ENCODE data around the gene ORC4. TPM values are rescaled to one million over a fixed set of nuclear protein-coding genes. Genes with fewer than 3 reads are reported as not detected.

The ORC4 gene
- total RNA-seq, 1 donor from 2014 or later, result 77.6 TPM

DNA sequence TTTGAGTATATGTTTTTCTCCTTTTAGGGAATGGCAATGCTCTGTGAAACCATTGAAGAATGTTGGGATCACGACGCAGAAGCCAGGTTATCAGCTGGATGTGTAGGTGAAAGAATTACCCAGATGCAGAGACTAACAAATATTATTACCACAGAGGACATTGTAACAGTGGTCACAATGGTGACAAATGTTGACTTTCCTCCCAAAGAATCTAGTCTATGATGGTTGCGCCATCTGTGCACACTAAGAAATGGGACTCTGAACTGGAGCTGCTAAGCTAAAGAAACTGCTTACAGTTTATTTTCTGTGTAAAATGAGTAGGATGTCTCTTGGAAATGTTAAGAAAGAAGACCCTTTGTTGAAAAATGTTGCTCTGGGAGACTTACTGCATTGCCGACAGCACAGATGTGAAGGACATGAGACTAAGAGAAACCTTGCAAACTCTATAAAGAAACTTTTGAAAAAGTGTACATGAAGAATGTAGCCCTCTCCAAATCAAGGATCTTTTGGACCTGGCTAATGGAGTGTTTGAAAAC lies 93.4 kb downstream of the ORC4 start:
- DNase-seq, result no peak

DNA sequence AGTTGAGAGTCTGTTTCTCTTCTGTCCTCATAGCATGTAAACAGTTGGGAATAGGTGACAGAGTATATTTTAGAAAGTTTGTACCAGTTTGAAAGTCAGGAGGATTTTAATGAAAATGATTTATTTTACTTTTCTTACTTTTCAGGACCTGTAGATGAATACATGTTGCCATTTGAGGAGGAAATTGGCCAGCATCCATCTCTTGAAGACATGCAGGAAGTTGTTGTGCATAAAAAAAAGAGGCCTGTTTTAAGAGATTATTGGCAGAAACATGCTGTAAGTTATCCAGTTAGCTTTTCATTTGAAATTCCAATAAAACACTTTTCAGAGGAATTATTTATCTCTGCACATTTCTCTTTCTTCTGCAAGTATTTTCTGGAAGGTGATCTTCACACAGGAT lies 94.7 kb downstream of the ORC4 start:
- peak; percentile 66 for DNase-seq

DNA sequence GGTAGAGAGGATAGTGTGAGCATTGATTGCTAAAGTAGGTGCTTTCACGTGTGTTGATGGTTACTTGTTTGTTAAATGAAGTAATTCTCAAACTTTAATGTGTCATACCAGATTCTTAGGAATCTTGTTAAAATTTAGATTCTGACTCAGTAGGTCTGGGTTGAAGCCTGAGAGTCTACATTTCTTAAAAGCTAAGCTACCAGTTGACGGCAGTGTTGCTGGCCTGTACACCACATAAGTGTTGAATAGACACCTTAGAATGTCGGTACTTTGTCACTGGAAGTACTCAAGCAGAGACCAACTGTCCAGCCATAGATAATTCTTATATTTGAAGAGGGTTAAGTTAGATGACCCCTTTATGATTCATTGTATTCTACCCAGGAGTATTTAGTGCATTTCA lies 95.9 kb downstream of the ORC4 start:
- DNase-seq, result no peak

DNA sequence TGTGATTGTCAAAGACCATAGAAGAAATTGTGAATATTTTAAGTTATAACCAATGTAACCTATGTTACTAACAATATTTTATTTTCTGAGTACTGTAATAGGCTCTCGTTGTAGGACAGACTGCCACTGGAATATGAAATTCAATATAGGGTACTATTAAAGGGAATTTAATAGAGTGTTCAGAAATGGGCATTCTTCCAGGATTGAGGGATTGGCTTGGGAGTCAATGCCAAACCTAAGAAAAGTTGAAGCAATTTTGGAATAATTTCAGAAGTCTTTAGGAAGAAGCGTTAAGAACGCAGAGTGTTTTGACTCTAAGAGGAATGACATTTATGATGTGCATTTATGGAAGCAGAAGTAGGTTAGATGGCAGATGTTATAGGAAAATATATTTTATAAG lies 96.7 kb downstream of the ORC4 start:
- DNase-seq, result no peak

DNA sequence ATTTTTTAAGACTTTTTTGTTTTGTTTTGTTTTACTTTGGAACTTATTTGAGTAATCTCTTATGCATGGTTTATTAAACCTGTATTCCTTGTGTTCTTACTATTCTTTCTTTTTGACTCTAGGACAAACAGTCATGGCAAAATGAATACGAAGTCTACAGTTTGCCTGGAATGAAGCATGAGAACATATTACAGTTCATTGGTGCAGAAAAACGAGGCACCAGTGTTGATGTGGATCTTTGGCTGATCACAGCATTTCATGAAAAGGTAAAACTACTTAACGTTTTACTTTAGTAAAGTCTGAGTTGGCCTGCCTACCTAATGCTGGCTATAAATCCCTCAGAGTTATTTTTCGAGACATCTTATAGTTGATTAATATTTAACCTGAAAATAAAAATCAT lies 103.4 kb downstream of the ORC4 start:
- DNase-seq, result no peak

DNA sequence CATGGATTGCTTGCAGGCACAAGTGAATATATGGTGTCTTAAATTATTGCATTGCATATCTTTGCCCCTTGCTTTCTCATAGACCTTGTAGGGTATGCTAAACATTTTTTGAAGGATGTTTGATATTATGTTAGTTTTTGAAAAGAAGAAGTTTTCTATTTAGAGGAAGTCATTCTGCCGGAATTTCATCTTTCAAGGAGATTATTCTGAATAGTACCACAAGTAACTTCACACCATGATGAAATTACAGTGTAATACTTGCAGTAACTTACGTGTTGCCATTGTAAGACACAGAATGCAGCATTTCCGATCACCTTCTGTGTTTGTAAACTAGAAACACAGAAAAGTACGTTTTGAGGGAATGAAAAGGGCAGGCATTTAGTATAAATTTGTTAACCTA lies 103.8 kb downstream of the ORC4 start:
- DNase-seq, result no peak

DNA sequence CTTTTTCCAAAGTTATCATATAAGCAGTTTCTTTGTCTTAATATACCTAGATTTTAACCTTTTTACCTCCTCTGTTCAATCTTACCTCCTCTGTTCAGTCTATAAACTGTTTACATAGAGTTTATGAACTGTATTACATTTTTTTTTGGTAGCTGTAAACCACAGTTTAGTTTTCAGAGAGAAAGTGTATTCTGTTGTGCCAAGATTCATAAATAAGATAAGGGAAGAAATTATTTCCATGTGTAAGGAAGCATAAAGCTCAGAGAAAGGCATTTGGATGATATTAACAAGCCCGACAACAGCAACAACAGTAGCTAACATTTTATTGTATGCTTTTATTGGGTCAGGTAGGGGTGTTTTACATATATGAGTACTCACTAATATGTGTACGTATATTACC lies 104.5 kb downstream of the ORC4 start:
- no peak for DNase-seq

DNA sequence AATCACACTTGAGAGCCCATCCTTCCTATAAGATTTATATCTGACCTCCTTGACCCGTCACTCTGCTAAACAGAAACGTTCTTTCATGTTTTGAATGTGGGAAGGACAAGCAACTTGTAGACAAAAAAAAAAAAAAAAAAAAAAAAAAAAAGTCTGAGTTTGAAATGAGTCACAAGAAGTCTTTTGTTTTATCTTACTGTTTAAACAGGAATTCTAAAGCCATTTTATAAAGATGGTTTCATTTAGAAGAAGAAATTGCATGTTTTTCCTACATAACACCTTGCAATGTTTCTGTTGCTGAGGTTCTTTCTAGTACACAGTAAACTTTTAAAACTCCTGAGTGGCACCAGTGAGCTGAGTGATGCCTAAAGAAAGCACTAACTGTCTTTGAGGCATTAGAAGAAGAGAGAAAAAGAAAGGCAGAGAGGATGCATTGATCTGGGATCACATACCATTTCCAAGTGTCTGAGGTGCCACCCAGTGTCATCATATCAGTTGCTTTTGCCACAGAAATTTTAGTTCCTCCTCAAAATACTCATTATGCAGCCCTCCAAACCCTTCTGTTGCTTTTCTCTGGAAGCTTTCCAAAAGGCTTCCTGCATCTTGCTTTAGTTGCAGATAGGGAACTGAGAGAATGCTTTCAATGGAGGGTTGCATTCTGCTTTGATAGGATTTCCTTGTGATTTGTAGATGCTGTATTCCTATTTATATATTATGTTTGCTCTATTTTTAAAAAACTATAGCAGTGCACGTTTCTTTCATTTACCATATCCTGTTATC lies 106.6 kb downstream of the ORC4 start:
- DNase-seq, result peak; percentile 33

DNA sequence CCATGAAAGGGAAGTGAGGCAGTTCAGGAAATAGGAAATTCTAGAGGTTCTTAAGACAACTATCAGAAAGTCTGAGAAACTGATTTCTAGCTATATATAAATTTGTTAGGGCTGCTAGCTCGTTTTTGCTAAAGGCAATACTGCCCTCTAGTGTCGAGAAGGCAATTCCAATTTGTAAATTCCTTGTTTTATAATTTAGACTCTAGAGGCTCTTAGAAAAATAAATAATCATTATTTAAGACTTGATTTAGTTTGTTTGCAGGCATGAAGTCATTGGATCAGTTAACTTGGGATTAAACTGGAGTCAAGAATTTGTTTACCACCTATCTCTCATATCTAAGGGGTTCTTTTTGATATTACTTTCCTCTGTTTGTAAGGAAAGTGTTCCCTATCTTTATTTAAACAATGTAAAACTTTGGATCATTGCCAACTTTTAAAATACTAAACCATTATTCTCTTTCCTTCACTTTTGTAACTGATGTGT lies 109.5 kb downstream of the ORC4 start:
- peak; percentile 88 for DNase-seq

DNA sequence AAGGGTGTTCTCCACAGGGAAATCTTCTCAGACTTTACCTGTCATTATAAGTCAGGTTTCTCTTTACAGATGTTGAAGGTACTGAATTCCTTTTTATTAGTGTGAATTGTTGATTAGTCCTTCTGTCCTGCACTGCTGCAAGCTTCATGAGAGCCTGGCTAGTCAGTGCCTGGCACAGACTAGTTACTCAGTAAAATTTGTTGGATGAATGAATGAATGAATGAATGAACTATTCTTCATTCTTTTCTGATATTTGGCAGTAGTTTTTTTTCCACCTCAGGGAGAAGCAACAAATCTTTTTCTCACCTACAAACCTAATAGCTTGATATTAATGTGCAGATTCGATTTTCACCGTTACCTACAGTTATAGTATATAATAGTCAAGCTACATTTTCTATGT lies 111.4 kb downstream of the ORC4 start:
- no peak for DNase-seq

DNA sequence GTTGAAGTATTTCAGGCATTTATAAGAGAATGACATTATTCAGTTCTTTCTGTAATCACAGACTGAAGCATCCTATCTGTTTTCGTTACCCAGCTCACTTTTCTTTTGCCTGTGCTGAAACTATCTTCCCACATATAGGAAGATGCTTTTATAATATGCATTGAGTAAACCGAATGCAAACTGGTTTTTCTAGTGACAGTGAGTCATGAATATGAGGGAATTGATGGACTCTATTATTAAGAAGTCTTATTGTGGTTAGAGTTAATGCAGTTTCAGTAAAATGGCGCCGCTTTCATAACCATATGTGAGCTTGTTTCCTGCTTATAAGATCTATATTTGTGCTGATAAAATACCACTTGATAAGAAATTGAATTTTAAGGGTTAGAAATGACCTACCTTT lies 116.5 kb downstream of the ORC4 start:
- DNase-seq, result no peak

DNA sequence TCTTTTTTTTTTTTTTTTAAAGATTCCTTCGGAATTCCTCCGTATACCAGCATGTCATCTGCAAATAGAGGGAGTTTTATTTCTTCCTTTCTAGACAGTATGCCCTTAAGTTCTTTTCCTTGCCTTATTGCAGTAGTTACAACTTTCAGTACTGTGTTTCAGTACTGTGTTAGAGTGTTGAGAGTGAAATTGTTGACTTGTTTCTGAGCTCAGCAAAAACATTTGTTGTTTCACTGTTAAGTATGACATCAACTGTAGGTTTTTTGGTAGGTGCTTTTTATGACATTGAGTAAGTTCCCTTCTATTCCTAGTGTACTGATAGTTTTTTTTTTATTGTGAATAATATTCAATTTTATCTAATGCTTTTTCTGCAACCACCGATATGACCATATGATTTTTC lies 131.9 kb downstream of the ORC4 start:
- no peak for DNase-seq

DNA sequence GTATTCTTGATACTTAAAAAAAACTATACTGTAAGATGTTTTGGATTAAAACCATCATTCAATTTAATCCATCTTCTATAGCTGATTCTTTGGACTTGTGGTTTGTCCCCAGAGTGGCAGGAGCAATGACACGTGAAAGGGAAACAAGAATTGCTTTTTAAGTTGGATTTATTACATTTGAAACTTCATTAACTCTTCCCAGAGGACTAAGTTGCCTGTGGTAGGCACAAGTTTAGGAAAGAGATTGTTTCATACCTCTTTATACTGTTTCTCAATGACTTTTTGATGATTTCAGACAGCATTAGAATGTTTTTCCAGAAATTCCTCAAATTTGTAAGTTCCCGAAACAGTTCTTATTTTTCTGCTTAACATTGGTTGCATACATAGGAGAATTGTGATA lies 134.4 kb downstream of the ORC4 start:
- no peak for DNase-seq

DNA sequence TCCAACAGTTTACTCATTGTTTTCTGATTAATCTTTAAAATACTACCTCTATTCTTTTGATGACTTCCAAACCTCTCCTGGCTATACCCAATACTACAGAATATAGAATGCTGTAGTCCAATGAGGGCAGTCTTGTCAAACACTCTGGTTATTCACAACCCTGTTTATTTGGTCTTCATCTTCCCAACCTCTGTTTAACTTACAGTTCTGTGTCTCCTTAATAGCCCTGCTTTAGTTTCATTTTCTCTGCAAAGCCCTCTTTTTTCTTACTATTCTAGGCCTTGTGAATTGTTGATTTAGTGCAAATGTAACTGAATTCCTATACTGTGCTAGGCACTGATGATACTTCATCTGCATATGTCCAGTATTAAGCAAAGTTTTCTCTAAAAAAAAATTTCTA lies 135.7 kb downstream of the ORC4 start:
- no peak for DNase-seq

DNA sequence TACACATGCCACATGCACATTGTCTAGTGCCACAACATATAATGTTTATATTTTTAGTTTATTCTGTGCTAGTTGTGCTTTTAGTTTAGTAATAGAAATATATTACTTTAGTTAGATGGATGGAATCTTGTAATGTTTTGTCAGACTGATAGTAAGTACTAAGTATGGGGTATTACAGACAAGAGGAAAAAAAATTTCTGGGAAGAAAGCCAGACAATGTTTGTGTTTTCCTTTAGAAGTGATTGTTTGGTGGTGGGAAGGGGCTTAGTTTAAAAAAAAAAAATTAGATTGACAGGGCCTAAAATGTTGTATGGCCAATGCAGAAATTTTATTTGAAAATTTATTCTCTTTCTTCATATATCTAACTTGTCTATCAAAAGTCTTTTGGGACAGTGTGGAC lies 137.9 kb downstream of the ORC4 start:
- no peak for DNase-seq

Other genes with a start within 250 kb of the ORC4 start
- gene ACVR2A, start 175.7 kb downstream of the ORC4 start, total RNA-seq, result 5.7 and 7.5 TPM in 2 replicates
- gene MBD5, start 354 bp upstream of the ORC4 start, total RNA-seq, result 12.3 TPM in 2 replicates